ENCODE results near the gene NLRC3. TPM values are rescaled to one million over a fixed set of nuclear protein-coding genes. Genes with fewer than 3 reads are reported as not detected.
A peak's percentile ranks its signal among the peaks of the same experiment; 100 is the strongest.

Gene NLRC3
- total and polyA plus RNA-seq, 12 donors: 0.26 to 2.5 (median 1.0) TPM

- H3K4me3 ChIP-seq: no peak overlapping the region
- intact Hi-C loops (cut with DNase I): no loop called here
- H3K27me3 ChIP-seq: peaks cover 0 to 22% (median 0%) of the 10 kb centered on the region in 7 donors
- H3K4me1 ChIP-seq: peaks cover 0 to 40% (median 0%) of the 10 kb centered on the region in 9 donors
- peaks cover 0 to 30% (median 4%) of the 10 kb centered on the region in 9 donors for H3K36me3 ChIP-seq
- TF ChIP-seq CTCF (IDR thresholded peaks at IDR 0.05): no peak
- ATAC-seq: no peak
- DNase-seq: no peak
- peak overlapping the region in 1 of 10 donors; percentile 34 for H3K27ac ChIP-seq
- 95 to 96% methylated on average over 7 of the region's 7 CpGs for WGBS, 2 donors
- no peaks in the 10 kb centered on the region for H3K9me3 ChIP-seq
Measured at GRCh38 chr16:3579776-3580175, 2.6 kb upstream of the NLRC3 start.

- Histone ChIP-seq H3K27ac (peak overlapping the region in 1 of 10 donors; percentile 86), H3K36me3 (peaks cover 0 to 23% (median 4%) of the 10 kb centered on the region in 9 donors), H3K4me3 (no peak overlapping the region), H3K9me3 (no peaks in the 10 kb centered on the region), H3K4me1 (peaks cover 0 to 40% (median 0%) of the 10 kb centered on the region in 9 donors), H3K27me3 (peaks cover 0 to 22% (median 0%) of the 10 kb centered on the region in 7 donors)
- intact Hi-C loops (cut with DNase I): no loop called here
- no peak for TF ChIP-seq CTCF (IDR thresholded peaks at IDR 0.05)
- DNase-seq (no peak), ATAC-seq (peak in 1 of 8 donors; percentile 9)
- 52% methylated on average over 20 of the region's 20 CpGs for WGBS, 2 donors
Measured at GRCh38 chr16:3578610-3579551, 1.7 kb upstream of the NLRC3 start.

GRCh38 chr16:3578121-3578520 is 918 bp upstream of the NLRC3 start:
- Histone ChIP-seq H3K36me3 (peaks cover 0 to 15% (median 3%) of the 10 kb centered on the region in 9 donors), H3K4me3 (peak overlapping the region in 1 of 10 donors; percentile 53), H3K27me3 (peaks cover 0 to 22% (median 0%) of the 10 kb centered on the region in 7 donors), H3K27ac (peak overlapping the region in 1 of 10 donors; percentile 86), H3K4me1 (peaks cover 0 to 40% (median 0%) of the 10 kb centered on the region in 9 donors), H3K9me3 (no peaks in the 10 kb centered on the region)
- WGBS, 2 donors: 74 to 83% methylated on average over 8 of the region's 8 CpGs
- TF ChIP-seq CTCF (IDR thresholded peaks at IDR 0.05): no peak
- intact Hi-C loops (cut with DNase I): no loop called here
- ATAC-seq: no peak
- no peak for DNase-seq

GRCh38 chr16:3576211-3576610 is 992 bp downstream of the NLRC3 start:
- peak overlapping the region in 1 of 10 donors; percentile 86 for H3K27ac ChIP-seq
- peaks cover 0 to 8% (median 2%) of the 10 kb centered on the region in 11 donors for H3K9me3 ChIP-seq
- ATAC-seq (no peak), DNase-seq (no peak)
- intact Hi-C loops (cut with DNase I): no loop called here
- H3K4me1 ChIP-seq: peaks cover 0 to 40% (median 0%) of the 10 kb centered on the region in 9 donors
- H3K36me3 ChIP-seq: no peaks in the 10 kb centered on the region
- 88 to 94% methylated on average over 11 of the region's 11 CpGs for WGBS, 2 donors
- H3K4me3 ChIP-seq: peak overlapping the region in 4 of 10 donors; percentile 5 to 53 (median 34)
- peaks cover 0 to 22% (median 0%) of the 10 kb centered on the region in 7 donors for H3K27me3 ChIP-seq
- TF ChIP-seq CTCF (IDR thresholded peaks at IDR 0.05): no peak

Measured in heart right ventricle (tissue), 16 donors.